GM21447 (cell line): ENCODE data around the gene GPC3.

Source experiments
- ATAC-seq: cut with Tn5 transposase; IDR thresholded peaks from one replicate; pipeline ENCODE4 v1.9.1; 2021; ENCODE audit not compliant: unreplicated experiment

GPC3 gene

DNA sequence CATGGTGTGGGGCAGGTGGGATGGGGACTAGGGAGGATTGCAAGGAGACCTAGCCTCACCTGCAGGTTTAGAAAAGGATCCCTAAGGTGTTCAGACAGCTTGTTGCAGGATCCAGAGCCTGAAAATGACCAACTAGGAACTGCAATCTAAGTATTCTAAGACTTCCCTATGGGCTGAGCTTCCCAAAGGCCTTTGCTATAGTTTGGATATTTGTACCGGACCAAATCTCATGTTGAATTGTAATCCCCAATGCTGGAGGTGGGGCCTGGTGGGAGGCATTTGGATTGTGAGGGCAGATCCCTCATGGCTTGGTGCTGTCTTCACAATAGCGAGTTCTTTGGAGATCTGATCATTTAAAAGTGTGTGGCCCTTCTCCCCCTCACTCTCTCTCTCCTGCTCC lies 52.1 kb downstream of the GPC3 start:
- no peak for ATAC-seq

DNA sequence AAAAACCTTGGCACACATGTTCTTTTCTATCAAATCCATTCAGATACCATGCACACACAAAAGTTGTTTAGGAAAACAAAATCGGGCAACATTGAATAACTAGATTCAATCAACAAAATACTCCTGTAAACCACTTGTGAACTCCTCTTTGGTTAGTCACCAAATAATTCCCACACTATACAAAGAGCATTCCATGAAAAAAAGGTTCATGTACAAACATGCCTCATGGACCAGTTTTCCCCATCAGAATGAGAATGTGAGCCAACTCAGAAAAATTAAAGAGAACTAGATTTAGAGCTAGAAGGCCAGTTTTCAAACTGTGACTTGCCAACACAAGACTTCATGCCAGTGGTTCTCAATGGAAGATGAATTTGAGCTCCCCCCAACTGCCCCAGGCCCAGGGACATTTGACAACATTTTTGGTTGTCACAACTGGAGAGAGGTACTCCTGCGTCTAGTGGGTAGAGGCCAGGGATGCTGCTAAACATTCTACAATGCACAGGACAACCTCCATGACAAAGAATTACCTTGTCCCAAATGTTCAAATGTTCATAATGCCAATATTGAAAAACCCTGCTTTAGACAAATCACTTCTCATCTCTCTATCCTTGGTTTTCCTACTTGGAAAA lies 55.4 kb downstream of the GPC3 start:
- no peak for ATAC-seq

DNA sequence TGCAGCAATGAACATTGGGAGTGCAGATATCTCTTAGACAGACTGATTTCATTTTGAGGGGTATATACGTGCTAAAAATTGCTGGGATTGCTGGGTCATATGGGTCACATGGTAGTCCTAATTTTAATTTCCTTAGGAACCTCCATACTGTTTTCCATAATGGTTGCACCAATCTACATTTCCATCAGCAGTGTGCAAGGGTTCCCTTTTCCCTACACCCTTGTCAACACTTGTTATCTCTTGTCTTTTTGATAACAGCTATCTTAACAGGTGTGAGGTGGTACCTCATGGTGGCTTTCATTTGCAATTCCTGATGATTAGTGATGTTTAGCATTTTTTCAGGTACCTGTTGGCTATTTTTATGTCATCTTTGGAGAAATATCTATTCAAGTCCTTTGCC lies 57.0 kb downstream of the GPC3 start:
- no peak for ATAC-seq

DNA sequence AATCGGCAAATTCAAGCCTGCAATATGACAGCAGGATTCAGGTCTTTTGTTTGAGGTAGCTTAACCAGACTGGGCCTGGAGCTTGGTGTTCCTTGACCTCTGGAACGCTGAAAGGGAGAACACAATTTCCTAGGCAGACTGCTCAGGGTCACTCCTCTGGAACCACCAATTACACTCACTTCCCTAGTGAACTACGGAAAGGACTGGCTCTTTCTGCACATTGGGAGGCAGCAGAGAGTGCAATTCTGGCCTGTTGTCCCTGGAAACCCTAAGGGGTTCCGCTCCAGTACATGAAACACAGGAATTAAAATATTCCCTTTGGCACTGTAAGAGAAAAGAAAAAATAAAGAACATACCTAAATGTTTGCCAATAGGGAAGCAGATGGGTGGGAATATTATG lies 58.6 kb downstream of the GPC3 start:
- no peak for ATAC-seq

- ATAC-seq = no peak
These were observed 59.3 kb downstream of the GPC3 start for GRCh38 chrX:133926099-133926498.

- no peak for ATAC-seq
These were observed 60.8 kb downstream of the GPC3 start for GRCh38 chrX:133924548-133924947.

DNA sequence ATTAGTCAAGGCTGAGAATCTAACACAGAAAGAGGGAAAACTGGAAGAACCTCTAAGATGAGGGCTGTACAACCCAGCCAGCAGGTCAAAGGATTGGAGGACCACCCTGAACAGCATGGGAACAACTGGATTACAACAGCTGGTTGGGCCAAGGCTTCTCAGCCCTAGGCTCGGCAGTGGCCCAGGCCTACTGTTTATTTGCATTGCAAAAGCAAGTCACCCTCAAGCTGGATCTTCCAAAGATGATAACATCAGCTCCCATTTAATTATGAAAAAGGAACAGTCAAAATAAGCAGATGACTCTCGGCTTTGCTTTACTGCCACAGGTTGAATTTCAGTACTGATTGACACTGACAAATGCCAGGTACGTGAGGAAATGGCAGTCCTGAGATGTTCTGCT lies 61.8 kb downstream of the GPC3 start:
- no peak for ATAC-seq

DNA sequence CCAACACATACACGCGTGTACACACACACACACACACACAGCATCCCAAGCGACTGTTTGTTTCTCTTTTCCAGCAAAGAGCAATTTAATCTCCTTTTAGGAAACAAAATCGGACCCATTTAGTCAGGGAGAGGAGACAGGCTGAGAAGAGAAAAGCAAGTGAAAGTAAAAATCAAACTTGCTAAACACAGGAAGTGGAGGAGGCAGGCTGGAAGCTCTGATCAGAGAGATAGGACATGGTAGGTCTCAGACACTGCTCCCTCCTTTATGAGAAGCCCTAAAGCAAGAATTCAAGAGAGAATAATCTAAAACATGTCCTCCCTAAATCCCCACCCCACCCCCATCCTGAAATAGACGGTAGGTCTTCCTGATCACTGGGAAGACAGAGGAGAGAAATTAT lies 62.3 kb downstream of the GPC3 start:
- ATAC-seq = no peak

- ATAC-seq = no peak
These were observed 63.0 kb downstream of the GPC3 start for GRCh38 chrX:133922390-133922771.

DNA sequence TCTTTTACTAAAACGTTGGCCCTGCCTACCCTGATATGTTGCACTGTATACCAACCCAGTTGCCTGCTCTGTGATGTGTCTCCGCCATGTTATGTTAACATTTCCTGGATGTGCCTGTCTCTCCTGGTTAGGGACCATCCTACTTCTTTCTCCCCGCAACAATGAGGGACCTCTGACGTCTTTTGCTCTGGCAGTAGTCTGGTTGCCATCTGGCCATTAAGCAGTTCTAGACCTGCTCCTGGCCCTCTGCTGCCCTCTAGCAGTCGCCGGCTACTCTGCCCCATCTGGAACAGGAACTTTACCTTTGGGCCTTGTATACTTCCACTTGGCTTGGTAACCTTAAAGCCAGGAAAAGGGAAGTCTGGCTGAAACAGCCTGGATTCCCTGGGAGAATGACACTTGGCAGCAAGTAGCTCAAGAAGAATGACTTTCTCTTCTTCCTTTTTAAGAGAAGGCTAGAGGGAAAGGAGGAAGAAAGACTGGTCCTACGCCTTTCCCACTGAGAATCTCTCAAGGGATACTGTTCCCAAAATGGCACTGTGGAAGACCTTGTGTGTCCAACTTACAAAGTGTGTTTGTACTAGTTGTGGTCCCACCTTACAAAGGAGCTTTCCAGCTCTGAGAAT lies 63.5 kb downstream of the GPC3 start:
- peak; percentile 52 for ATAC-seq

DNA sequence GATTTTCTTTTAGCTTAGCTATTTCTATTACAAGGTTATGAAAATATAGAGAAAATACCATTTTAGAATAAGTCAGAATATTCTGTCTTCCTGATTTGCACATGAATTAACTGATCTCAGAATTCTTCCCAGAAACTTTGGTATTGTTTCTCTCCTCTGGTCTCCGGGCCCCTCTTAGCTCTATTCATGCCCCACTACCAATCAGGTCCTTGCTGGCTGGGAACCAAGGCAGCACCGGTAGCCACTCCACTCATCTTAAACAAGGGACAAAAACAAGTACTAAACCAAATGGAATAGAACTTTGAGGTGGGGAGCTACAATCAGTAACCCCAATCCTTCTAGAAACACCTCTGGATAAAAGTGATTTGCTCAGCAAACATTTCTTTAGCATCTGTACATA lies 64.3 kb downstream of the GPC3 start:
- ATAC-seq = no peak

GRCh38 chrX:133918361-133918771 lies 67.0 kb downstream of the GPC3 start:
- no peak for ATAC-seq

DNA sequence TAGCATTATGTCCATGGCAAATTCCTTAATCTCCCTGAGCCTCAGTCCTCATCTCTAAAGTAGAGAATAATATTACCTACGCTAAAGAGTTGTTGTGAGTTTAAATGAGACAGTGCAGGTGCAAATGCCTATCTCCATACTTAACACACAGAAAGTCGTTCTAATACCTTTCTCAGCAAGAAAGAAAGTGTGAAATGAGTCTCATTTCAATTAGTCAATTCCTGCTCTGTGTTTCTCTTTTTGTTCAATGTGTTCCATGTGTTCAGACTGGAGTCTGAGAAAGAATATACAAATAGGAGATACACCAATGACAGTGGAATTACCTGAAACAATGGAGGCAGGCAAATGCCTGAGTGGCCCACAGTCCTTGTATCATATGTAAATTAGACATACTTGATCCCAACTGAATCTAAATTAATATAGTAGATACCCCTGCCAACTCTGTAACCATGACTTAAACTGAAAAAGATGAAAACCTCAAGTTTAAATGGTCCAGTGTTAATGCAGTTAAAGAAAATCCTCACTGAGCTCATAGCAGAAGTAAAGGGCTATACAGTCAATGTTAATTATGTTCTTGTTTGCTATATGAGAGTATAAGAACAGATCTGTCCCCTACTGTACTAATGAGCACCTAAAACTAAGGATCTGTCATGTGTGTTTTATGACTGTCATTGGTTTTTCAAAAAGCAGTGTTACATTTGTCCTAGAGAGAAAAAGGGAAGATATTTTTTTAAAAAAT lies 68.2 kb downstream of the GPC3 start:
- no peak for ATAC-seq

- ATAC-seq = no peak
These were observed 71.6 kb downstream of the GPC3 start for GRCh38 chrX:133913658-133914388.

GRCh38 chrX:133913009-133913408 lies 72.4 kb downstream of the GPC3 start:
- ATAC-seq = no peak

DNA sequence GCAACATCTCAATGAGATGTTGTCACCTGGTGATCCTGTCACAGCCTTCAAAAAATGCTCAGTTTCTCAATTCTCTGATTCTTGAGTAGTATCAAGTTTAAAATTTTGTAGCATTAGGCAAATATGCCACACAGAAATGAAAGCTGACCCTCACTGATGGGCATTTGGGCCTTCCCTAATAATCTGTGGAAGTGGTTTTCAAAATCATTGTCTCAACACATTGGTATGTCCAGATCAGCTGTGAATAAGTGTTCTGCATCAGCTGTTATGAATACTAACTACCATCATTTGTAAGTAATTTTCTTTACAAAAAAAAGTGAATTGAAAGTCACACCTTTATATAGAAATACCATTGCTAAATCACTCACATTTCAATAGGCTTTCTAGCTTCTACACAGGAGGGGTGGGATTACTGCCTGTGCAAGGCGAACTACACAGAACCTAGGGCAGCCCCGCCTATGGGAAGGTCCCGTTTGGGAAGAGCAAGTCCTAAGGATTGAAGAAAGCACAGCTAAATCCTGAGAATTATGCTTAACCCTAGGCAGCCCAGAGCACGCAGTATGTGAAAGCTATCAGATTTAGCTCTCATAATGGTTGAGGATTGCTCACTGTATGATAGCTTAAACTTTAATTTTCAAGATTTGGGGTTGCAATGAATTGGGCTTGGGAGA lies 73.4 kb downstream of the GPC3 start:
- no peak for ATAC-seq

- no peak for ATAC-seq
These were observed 74.9 kb downstream of the GPC3 start for GRCh38 chrX:133910539-133910938.

- ATAC-seq = no peak
These were observed 75.5 kb downstream of the GPC3 start for GRCh38 chrX:133909888-133910287.

DNA sequence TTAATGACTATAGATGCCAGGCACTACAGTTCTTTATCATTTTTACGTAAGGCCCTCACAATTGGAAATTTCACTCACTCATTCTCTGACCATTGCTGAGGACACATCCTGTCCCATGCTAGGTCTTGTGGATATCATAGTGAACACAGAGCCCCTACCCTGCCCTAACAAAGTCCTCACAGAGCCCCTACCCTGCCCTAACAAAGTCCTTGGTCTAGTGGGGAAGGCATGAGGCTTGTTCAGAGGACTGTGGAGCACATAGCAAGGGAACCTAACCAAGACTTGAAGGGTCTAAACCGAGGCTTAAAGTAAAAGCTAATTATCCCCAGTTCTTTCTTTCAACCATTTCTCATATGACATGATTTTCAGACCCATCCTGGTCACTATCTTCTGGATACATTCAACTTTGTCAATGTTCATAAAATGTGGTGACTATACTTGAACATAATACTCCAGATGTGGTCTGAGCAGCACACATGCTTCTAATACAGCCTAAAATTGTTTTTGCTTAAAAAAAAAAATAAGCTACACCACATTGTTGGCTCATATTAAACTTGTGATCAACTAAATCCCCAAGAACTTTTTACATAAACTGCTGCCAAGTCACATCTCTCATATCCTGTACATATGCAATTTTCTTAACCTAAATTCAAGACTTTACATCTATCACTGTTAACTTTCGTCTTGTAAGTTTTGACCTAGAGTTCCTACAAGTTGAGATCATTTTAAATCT lies 77.0 kb downstream of the GPC3 start:
- ATAC-seq = no peak

DNA sequence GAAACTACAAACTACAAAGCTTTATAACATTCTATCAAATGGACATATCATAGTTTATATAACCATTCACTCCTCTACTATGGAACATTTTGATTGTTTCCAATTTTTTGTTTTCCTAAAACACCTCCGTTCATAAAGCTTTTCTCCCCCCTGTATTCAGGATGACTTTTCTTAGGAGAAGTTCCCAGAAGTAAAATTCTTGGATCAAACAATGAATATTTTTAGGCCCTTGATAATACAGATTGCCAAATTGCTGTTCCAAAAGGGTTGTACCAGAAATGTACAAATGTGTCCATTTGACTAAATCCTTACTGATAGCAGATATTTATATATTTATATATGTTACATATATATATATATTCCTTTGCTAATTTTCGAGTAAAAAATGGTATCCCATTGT lies 77.8 kb downstream of the GPC3 start:
- ATAC-seq = no peak

GRCh38 chrX:133905305-133905704 lies 80.1 kb downstream of the GPC3 start:
- ATAC-seq = no peak
